ENCODE measurements around the gene U2AF1L4. TPM values are rescaled to one million over a fixed set of nuclear protein-coding genes. Genes with fewer than 3 reads are reported as not detected.

The U2AF1L4 gene
- 10 to 100 TPM; 18.9 to 25.2 (median 19.4) TPM for total RNA-seq

GRCh38 chr19:35745328-35746086 lies at the start of gene U2AF1L4, which contains the start of gene PSENEN:
Gene U2AF1L4, minus strand, starts transcription at chr19:35745418. Its CDS starts 27 bp downstream, at chr19:35745391.
Gene PSENEN, plus strand, starts transcription at chr19:35745651. Its CDS starts 280 bp downstream, at chr19:35745931.
- Mint-ChIP-seq H3K9me3 (no peaks in the 10 kb centered on the region), H3K4me3 (peak within 1 kb of the TSS; percentile 98), H3K4me1 (ENCODE audit: low read depth) (peaks cover 66% of the 10 kb centered on the region), H3K36me3 (ENCODE audit: insufficient read depth) (peaks cover 8% of the 10 kb centered on the region), H3K27me3 (ENCODE audit: low read depth) (no peaks in the 10 kb centered on the region)
- peak; percentile 63 to 64 for ATAC-seq
- peak; percentile 94 for DNase-seq

- no peaks in the 10 kb centered on the region for H3K4me1 Mint-ChIP-seq (ENCODE audit: low read depth)
- ATAC-seq: no peak
- no peak for DNase-seq
- no peaks in the 10 kb centered on the region for H3K36me3 Mint-ChIP-seq (ENCODE audit: insufficient read depth)
- no peaks in the 10 kb centered on the region for H3K9me3 Mint-ChIP-seq
- no peak overlapping the region for H3K4me3 Mint-ChIP-seq
- H3K27me3 Mint-ChIP-seq (ENCODE audit: low read depth): peaks cover 31% of the 10 kb centered on the region
Observed at GRCh38 chr19:35793381-35794165, 48.4 kb upstream of the U2AF1L4 start.

GRCh38 chr19:35792888-35793287 lies 47.7 kb upstream of the U2AF1L4 start:
- H3K4me1 Mint-ChIP-seq (ENCODE audit: low read depth): no peaks in the 10 kb centered on the region
- H3K9me3 Mint-ChIP-seq: no peaks in the 10 kb centered on the region
- H3K36me3 Mint-ChIP-seq (ENCODE audit: insufficient read depth): no peaks in the 10 kb centered on the region
- H3K27me3 Mint-ChIP-seq (ENCODE audit: low read depth): peaks cover 26% of the 10 kb centered on the region
- no peak overlapping the region for H3K4me3 Mint-ChIP-seq
- no peak for DNase-seq
- ATAC-seq: no peak

- Mint-ChIP-seq H3K9me3 (no peaks in the 10 kb centered on the region), H3K4me1 (ENCODE audit: low read depth) (no peaks in the 10 kb centered on the region), H3K27me3 (ENCODE audit: low read depth) (peaks cover 21% of the 10 kb centered on the region), H3K36me3 (ENCODE audit: insufficient read depth) (no peaks in the 10 kb centered on the region), H3K4me3 (no peak overlapping the region)
- DNase-seq: no peak
- no peak for ATAC-seq
Observed at GRCh38 chr19:35792312-35792711, 47.1 kb upstream of the U2AF1L4 start.

GRCh38 chr19:35791814-35792279 lies 46.6 kb upstream of the U2AF1L4 start:
- ATAC-seq: no peak
- Mint-ChIP-seq H3K4me1 (ENCODE audit: low read depth) (no peaks in the 10 kb centered on the region), H3K36me3 (ENCODE audit: insufficient read depth) (no peaks in the 10 kb centered on the region), H3K9me3 (no peaks in the 10 kb centered on the region), H3K27me3 (ENCODE audit: low read depth) (peaks cover 17% of the 10 kb centered on the region), H3K4me3 (no peak overlapping the region)
- DNase-seq: no peak

GRCh38 chr19:35790981-35791813 lies 46.0 kb upstream of the U2AF1L4 start:
- H3K27me3 Mint-ChIP-seq (ENCODE audit: low read depth): peaks cover 10% of the 10 kb centered on the region
- H3K4me3 Mint-ChIP-seq: no peak overlapping the region
- peak; percentile 27 to 49 for ATAC-seq
- no peaks in the 10 kb centered on the region for H3K9me3 Mint-ChIP-seq
- DNase-seq: no peak
- no peaks in the 10 kb centered on the region for H3K4me1 Mint-ChIP-seq (ENCODE audit: low read depth)
- H3K36me3 Mint-ChIP-seq (ENCODE audit: insufficient read depth): no peaks in the 10 kb centered on the region

- ATAC-seq (no peak), DNase-seq (no peak)
- Mint-ChIP-seq H3K36me3 (ENCODE audit: insufficient read depth) (no peaks in the 10 kb centered on the region), H3K27me3 (ENCODE audit: low read depth) (peaks cover 5% of the 10 kb centered on the region), H3K9me3 (no peaks in the 10 kb centered on the region), H3K4me3 (no peak overlapping the region), H3K4me1 (ENCODE audit: low read depth) (no peaks in the 10 kb centered on the region)
Observed at GRCh38 chr19:35789978-35790944, 45.0 kb upstream of the U2AF1L4 start.

- ATAC-seq: no peak
- H3K4me3 Mint-ChIP-seq: no peak overlapping the region
- H3K27me3 Mint-ChIP-seq (ENCODE audit: low read depth): peaks cover 5% of the 10 kb centered on the region
- no peaks in the 10 kb centered on the region for H3K4me1 Mint-ChIP-seq (ENCODE audit: low read depth)
- H3K36me3 Mint-ChIP-seq (ENCODE audit: insufficient read depth): no peaks in the 10 kb centered on the region
- no peaks in the 10 kb centered on the region for H3K9me3 Mint-ChIP-seq
- no peak for DNase-seq
Observed at GRCh38 chr19:35789195-35789977, 44.2 kb upstream of the U2AF1L4 start.

- Mint-ChIP-seq H3K4me1 (ENCODE audit: low read depth) (no peaks in the 10 kb centered on the region), H3K4me3 (no peak overlapping the region), H3K9me3 (no peaks in the 10 kb centered on the region), H3K36me3 (ENCODE audit: insufficient read depth) (peaks cover under 1% of the 10 kb centered on the region), H3K27me3 (ENCODE audit: low read depth) (no peaks in the 10 kb centered on the region)
- DNase-seq (no peak), ATAC-seq (no peak)
Observed at GRCh38 chr19:35788205-35788960, 43.2 kb upstream of the U2AF1L4 start.

GRCh38 chr19:35787227-35787799 lies 42.1 kb upstream of the U2AF1L4 start:
- H3K36me3 Mint-ChIP-seq (ENCODE audit: insufficient read depth): peaks cover 7% of the 10 kb centered on the region
- DNase-seq: no peak

GRCh38 chr19:35786299-35787160 lies 41.3 kb upstream of the U2AF1L4 start:
- H3K4me3 Mint-ChIP-seq: no peak overlapping the region

More at GRCh38 chr19:35787227-35787799, 42.1 kb upstream of the U2AF1L4 start:
- no peak for ATAC-seq
- Mint-ChIP-seq H3K4me3 (no peak overlapping the region), H3K9me3 (no peaks in the 10 kb centered on the region), H3K27me3 (ENCODE audit: low read depth) (no peaks in the 10 kb centered on the region), H3K4me1 (ENCODE audit: low read depth) (no peaks in the 10 kb centered on the region)

More at GRCh38 chr19:35786299-35787160, 41.3 kb upstream of the U2AF1L4 start:
- DNase-seq (no peak), ATAC-seq (no peak)
- Mint-ChIP-seq H3K36me3 (ENCODE audit: insufficient read depth) (peaks cover 10% of the 10 kb centered on the region), H3K9me3 (no peaks in the 10 kb centered on the region), H3K4me1 (ENCODE audit: low read depth) (no peaks in the 10 kb centered on the region), H3K27me3 (ENCODE audit: low read depth) (no peaks in the 10 kb centered on the region)

Data from activated T-cell treated with anti-CD3 and anti-CD28 coated beads, Interleukin-2, amount 50 U/mL, for 4 hours (primary cell).